Measurements from ENCODE around the gene RRP9. TPM values are rescaled to one million over a fixed set of nuclear protein-coding genes. Genes with fewer than 3 reads are reported as not detected.
"Not testable (repeated sequence)": the region's sequence is repeated elsewhere in the genome, so short reads cannot be mapped to it uniquely, and the experiment has no call there.

RRP9 gene, protein sequence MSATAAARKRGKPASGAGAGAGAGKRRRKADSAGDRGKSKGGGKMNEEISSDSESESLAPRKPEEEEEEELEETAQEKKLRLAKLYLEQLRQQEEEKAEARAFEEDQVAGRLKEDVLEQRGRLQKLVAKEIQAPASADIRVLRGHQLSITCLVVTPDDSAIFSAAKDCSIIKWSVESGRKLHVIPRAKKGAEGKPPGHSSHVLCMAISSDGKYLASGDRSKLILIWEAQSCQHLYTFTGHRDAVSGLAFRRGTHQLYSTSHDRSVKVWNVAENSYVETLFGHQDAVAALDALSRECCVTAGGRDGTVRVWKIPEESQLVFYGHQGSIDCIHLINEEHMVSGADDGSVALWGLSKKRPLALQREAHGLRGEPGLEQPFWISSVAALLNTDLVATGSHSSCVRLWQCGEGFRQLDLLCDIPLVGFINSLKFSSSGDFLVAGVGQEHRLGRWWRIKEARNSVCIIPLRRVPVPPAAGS
- 62.0 and 80.6 TPM in 2 replicates for total RNA-seq (2014; rRNA removed; shearing (Covaris generic))

DNA sequence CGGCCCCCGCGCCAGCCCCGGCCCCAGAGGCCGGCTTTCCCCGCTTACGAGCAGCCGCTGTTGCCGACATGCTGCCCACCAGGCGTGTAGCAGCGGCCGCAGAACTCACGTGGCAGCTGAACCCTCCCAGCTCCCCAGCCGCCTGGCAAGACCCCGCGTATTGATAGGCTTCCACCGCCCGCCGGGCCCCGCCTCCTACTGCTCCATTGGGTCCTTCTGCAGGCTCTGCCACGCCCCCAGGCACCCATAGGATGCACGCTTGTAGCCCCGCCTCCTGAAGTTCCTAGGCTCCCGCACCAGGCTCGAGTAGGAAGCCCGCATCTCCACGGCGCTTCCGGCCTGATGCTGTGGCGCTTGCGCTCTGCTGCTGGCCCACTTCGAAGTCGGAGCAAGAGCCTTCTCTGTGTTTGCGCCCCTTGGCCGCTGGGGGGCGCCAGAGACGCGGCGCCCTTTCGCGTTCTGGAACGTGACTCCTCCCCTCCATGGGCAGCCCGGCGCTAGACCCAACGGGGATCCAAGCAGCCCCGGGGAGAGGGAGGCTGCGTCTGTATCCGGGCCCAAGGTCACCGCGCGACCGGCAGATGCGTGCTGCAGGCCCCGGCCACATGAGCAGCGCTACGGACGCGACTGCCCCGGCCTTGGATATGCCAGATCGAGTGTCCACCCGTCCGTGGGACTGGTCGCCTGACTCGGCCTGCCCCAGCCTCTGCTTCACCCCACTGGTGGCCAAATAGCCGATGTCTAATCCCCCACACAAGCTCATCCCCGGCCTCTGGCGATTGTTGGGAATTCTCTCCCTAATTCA lies at the start of gene RRP9, which contains the start of gene PARP3:
Gene RRP9 (minus strand): TSS at position 107 of the 805 bp plus-strand sequence. CDS start 37 bp downstream, at position 70.
Gene PARP3 (plus strand): TSS at position 566 of the 805 bp plus-strand sequence. CDS start 993 bp downstream, outside the sequence.
- peak; percentile 100 for DNase-seq
- Histone ChIP-seq H3K27me3 (ENCODE audit: control insufficient read depth, insufficient read depth, low read length) (no peaks in the 10 kb centered on the region), H3K36me3 (replicated peaks; ENCODE audit: control insufficient read depth, insufficient read depth, low read length) (peaks cover 14% of the 10 kb centered on the region), H3K4me3 (ENCODE audit: insufficient read depth, low read depth, low read length) (peak within 1 kb of the TSS; percentile 91)

- peak; percentile 48 for DNase-seq
- not testable (repeated sequence) for H3K4me3 ChIP-seq (ENCODE audit: insufficient read depth, low read depth, low read length); H3K27me3 ChIP-seq (ENCODE audit: control insufficient read depth, insufficient read depth, low read length)
- peaks cover 15% of the 10 kb centered on the region for H3K36me3 ChIP-seq (replicated peaks; ENCODE audit: control insufficient read depth, insufficient read depth, low read length)
These were observed 48.8 kb upstream of the RRP9 start for GRCh38 chr3:51990501-51990971.

- no peaks in the 10 kb centered on the region for H3K27me3 ChIP-seq (ENCODE audit: control insufficient read depth, insufficient read depth, low read length)
- DNase-seq, result peak; percentile 47
- peaks cover 4% of the 10 kb centered on the region for H3K36me3 ChIP-seq (replicated peaks; ENCODE audit: control insufficient read depth, insufficient read depth, low read length)
- no peak overlapping the region for H3K4me3 ChIP-seq (ENCODE audit: insufficient read depth, low read depth, low read length)
These were observed 46.8 kb upstream of the RRP9 start for GRCh38 chr3:51988286-51989146.

DNA sequence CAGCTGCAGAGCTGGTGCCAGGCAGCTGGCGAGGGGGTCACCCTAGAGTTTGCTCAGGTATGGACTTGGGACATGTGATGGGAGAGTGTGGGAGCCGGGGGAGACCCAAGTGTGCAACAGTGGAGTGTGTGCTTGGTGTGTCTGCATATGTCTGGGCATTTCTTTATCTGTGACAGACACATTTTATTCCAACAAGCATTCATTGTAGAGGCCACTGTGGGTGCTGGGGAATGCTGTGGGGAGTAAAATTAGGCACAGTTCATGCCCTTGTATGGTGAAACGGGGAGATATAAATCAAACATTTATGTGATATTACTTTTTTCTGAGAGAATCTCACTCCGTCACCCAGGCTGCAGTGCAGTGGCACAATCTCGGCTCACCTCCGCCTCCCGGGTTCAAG lies 45.9 kb upstream of the RRP9 start:
- Histone ChIP-seq H3K36me3 (replicated peaks; ENCODE audit: control insufficient read depth, insufficient read depth, low read length) (peaks cover 2% of the 10 kb centered on the region), H3K4me3 (ENCODE audit: insufficient read depth, low read depth, low read length) (no peak overlapping the region), H3K27me3 (ENCODE audit: control insufficient read depth, insufficient read depth, low read length) (no peaks in the 10 kb centered on the region)
- DNase-seq, result no peak

- Histone ChIP-seq H3K4me3 (ENCODE audit: insufficient read depth, low read depth, low read length) (no peak overlapping the region), H3K36me3 (replicated peaks; ENCODE audit: control insufficient read depth, insufficient read depth, low read length) (peaks cover 2% of the 10 kb centered on the region; the same call in 1 of the 2 replicates), H3K27me3 (ENCODE audit: control insufficient read depth, insufficient read depth, low read length) (no peaks in the 10 kb centered on the region)
- no peak for DNase-seq
These were observed 44.6 kb upstream of the RRP9 start for GRCh38 chr3:51986010-51986947.

- Histone ChIP-seq H3K27me3 (ENCODE audit: control insufficient read depth, insufficient read depth, low read length) (no peaks in the 10 kb centered on the region), H3K4me3 (ENCODE audit: insufficient read depth, low read depth, low read length) (no peak overlapping the region), H3K36me3 (replicated peaks; ENCODE audit: control insufficient read depth, insufficient read depth, low read length) (peaks cover 2% of the 10 kb centered on the region; the same call in 1 of the 2 replicates)
- DNase-seq, result no peak
These were observed 43.4 kb upstream of the RRP9 start for GRCh38 chr3:51985063-51985462.

- Histone ChIP-seq H3K36me3 (replicated peaks; ENCODE audit: control insufficient read depth, insufficient read depth, low read length) (peaks cover 2% of the 10 kb centered on the region; the same call in 1 of the 2 replicates), H3K4me3 (ENCODE audit: insufficient read depth, low read depth, low read length) (no peak overlapping the region), H3K27me3 (ENCODE audit: control insufficient read depth, insufficient read depth, low read length) (no peaks in the 10 kb centered on the region)
- DNase-seq, result no peak
These were observed 42.6 kb upstream of the RRP9 start for GRCh38 chr3:51984269-51984647.

DNA sequence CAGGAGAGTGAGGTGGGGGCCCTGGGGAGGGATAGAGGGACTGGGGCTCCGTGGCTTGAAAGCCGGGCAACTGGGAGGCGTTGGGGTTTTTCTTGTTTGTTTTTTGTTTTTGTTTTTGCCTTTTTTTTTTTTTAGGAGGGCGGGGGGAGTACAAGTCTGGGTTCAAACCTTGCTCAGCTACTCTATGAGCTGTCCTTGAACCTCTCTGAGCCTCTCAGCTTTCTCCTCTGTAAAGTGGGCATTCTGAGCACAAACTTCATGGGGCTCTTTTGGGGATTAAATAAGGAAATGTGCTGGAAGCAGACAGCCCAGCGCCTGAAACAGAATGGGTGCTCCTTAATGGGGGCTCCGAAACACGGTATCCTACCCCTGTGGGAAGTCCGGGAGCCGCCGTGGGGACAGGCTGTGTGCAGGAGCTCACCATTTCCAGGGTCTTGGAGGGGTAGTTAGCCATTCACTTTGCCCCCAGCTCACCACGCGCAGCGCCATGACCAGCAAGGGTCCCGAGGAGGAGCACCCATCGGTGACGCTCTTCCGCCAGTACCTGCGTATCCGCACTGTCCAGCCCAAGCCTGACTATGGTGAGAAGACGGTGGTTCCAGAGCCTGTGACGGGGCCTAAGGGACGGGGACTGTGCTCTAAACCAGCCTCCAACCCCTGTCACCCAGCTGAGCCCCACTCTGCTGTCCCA lies 42.0 kb upstream of the RRP9 start:
- no peaks in the 10 kb centered on the region for H3K27me3 ChIP-seq (ENCODE audit: control insufficient read depth, insufficient read depth, low read length)
- DNase-seq, result peak; percentile 66
- peak overlapping the region; percentile 67 for H3K4me3 ChIP-seq (ENCODE audit: insufficient read depth, low read depth, low read length)
- H3K36me3 ChIP-seq (replicated peaks; ENCODE audit: control insufficient read depth, insufficient read depth, low read length), result no peaks in the 10 kb centered on the region; the same call in 1 of the 2 replicates

- peak; percentile 98 for DNase-seq
- H3K27me3 ChIP-seq (ENCODE audit: control insufficient read depth, insufficient read depth, low read length), result no peaks in the 10 kb centered on the region
- peak within 1 kb of the TSS; percentile 67 for H3K4me3 ChIP-seq (ENCODE audit: insufficient read depth, low read depth, low read length)
- no peaks in the 10 kb centered on the region; the same call in 1 of the 2 replicates for H3K36me3 ChIP-seq (replicated peaks; ENCODE audit: control insufficient read depth, insufficient read depth, low read length)
These were observed 41.3 kb upstream of the RRP9 start, which contains the start of gene ACY1 for GRCh38 chr3:51982838-51983577. TSS of gene ACY1 (plus strand) at chr3:51983535. CDS start at chr3:51984065, 530 bp downstream.

DNA sequence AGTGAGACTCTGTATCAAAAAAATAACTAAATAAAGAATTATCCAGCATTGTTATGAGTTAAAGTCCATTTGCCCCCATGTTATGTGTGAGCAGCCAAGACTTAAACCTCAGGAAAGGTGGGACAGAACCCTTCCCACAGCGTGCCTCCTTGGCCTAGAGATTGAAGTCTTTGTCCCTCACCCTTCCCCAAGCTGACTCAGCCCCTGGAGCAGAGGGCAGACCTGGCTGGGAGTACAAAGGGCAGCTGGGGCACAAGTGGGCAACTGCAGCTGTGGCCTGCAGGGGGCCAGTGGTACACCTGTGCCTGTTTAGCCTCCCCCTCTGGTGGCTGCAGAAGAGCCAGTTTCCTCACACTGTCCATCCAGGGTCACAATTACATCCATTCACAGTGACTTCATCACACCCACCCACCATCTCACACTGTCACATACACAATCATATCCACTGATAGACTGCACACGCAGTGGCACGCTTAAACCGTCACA lies 40.7 kb upstream of the RRP9 start:
- Histone ChIP-seq H3K4me3 (ENCODE audit: insufficient read depth, low read depth, low read length) (peak overlapping the region; percentile 67), H3K36me3 (replicated peaks; ENCODE audit: control insufficient read depth, insufficient read depth, low read length) (no peaks in the 10 kb centered on the region; the same call in 1 of the 2 replicates), H3K27me3 (ENCODE audit: control insufficient read depth, insufficient read depth, low read length) (no peaks in the 10 kb centered on the region)
- peak; percentile 93 for DNase-seq

GRCh38 chr3:51980253-51980652 lies 38.5 kb upstream of the RRP9 start:
- H3K36me3 ChIP-seq (replicated peaks; ENCODE audit: control insufficient read depth, insufficient read depth, low read length), result no peaks in the 10 kb centered on the region
- H3K27me3 ChIP-seq (ENCODE audit: control insufficient read depth, insufficient read depth, low read length), result peaks cover 10% of the 10 kb centered on the region
- H3K4me3 ChIP-seq (ENCODE audit: insufficient read depth, low read depth, low read length), result no peak overlapping the region
- DNase-seq, result no peak

DNA sequence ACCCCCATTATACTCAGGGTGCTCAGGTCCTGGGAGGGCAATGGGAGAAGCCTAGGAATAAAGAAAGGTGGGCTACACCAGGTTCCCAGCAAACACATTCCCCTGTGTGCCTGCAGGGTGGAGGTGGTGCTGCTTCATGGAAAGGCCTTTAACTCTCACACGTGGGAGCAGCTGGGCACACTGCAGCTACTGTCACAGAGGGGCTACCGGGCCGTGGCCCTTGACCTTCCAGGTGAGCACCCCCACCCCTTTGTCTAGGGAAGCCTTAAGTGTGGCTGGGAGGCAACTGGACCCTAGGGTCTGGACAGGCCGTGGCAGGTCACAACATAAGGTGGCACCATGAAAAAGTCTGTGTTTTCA lies 36.4 kb upstream of the RRP9 start:
- Histone ChIP-seq H3K36me3 (replicated peaks; ENCODE audit: control insufficient read depth, insufficient read depth, low read length) (no peaks in the 10 kb centered on the region), H3K27me3 (ENCODE audit: control insufficient read depth, insufficient read depth, low read length) (peaks cover 17% of the 10 kb centered on the region), H3K4me3 (ENCODE audit: insufficient read depth, low read depth, low read length) (no peak overlapping the region)
- no peak for DNase-seq

Data from H7 (cell line).